SK-N-SH (cell line): ENCODE data around the gene MRPL41. TPM values are rescaled to one million over a fixed set of nuclear protein-coding genes. Genes with fewer than 3 reads are reported as not detected.

ENCODE experiments used
- CTCF ChIA-PET: fragments of 300-600, 350-600 bp; formaldehyde crosslinking; extraction: SDS; loops from one replicate; lab custom pipeline; 2021; lab: Yijun Ruan, JAX
- POLR2A ChIA-PET: fragments of 350-600 bp; sonication (Branson Sonifier 250); formaldehyde crosslinking; extraction: SDS; loops from one replicate; lab custom pipeline; 2020; ENCODE audit warnings: antibody characterized with exemption, inconsistent platforms; lab: Yijun Ruan, JAX
- DNase-seq: peaks from one replicate; pipeline ENCODE4 v3.0.0; 2012
- H2AFZ ChIP-seq: fragments of 200-600 bp; sonication (generic); 2 replicates; pipeline ENCODE4 v1.8.1; 2016; ENCODE audit warnings: antibody characterized with exemption, mild to moderate bottlenecking, low read depth
- H3F3A ChIP-seq: fragments of 200-600 bp; sonication (generic); replicated peaks from 2 replicates; pipeline ENCODE3; 2016; ENCODE audit warnings: antibody characterized with exemption, mild to moderate bottlenecking; ENCODE audit not compliant: insufficient read depth
- H3K27ac ChIP-seq, 2 experiments: fragments of 200-500 bp in 1 of 2; fragments of 200-600 bp in 1 of 2; sonication (Bioruptor generic) in 1 of 2; sonication (generic), shearing (Covaris generic) in 1 of 2; 2 replicates each; pipeline versions ENCODE4 v1.5.1 to v1.6.1; 2014 to 2016; ENCODE audit warnings: low read depth in 2 of 2, inconsistent platforms in 1 of 2, low read length in 1 of 2, mild to moderate bottlenecking in 1 of 2, mixed read lengths in 1 of 2
- H3K27me3 ChIP-seq: fragments of 200-600 bp; sonication (generic), shearing (Covaris generic); 2 replicates; pipeline ENCODE4 v1.6.1; 2016; ENCODE audit warnings: mixed run types; ENCODE audit not compliant: insufficient read depth
- H3K36me3 ChIP-seq, 2 experiments: fragments of 200-500 bp in 1 of 2; fragments of 200-600 bp in 1 of 2; sonication (Bioruptor generic) in 1 of 2; sonication (generic) in 1 of 2; replicated peaks in 1 of 2; 2 replicates each; pipeline versions ENCODE3 to v1.5.1; 2014 to 2016; ENCODE audit warnings: low read length in 1 of 2, mild to moderate bottlenecking in 1 of 2; ENCODE audit not compliant: insufficient read depth in 2 of 2, control insufficient read depth in 1 of 2
- H3K4me1 ChIP-seq, 2 experiments: fragments of 200-500 bp in 1 of 2; fragments of 200-600 bp in 1 of 2; sonication (Bioruptor generic) in 1 of 2; sonication (generic), shearing (Covaris generic) in 1 of 2; 2 replicates each; pipeline versions ENCODE4 v1.5.1 to v1.6.1; 2014 to 2016; ENCODE audit warnings: low read depth in 1 of 2, low read length in 1 of 2, mixed run types in 1 of 2; ENCODE audit not compliant: insufficient read depth in 2 of 2, control insufficient read depth in 1 of 2
- H3K4me2 ChIP-seq: fragments of 200-600 bp; sonication (generic), shearing (Covaris generic); 2 replicates; pipeline ENCODE4 v1.6.1; 2017; ENCODE audit warnings: mixed run types
- H3K4me3 ChIP-seq, 2 experiments: fragments of 200-500 bp in 1 of 2; fragments of 200-600 bp in 1 of 2; sonication (Bioruptor generic) in 1 of 2; sonication (generic), shearing (Covaris generic) in 1 of 2; 2 replicates each; pipeline versions ENCODE4 v1.5.1 to v1.8.1; 2014 to 2016; ENCODE audit warnings: low read depth in 2 of 2, inconsistent platforms in 1 of 2, low read length in 1 of 2, mild to moderate bottlenecking in 1 of 2, mixed read lengths in 1 of 2, moderate library complexity in 1 of 2
- H3K79me2 ChIP-seq: fragments of 200-600 bp; sonication (generic); 2 replicates; pipeline ENCODE4 v1.8.1; 2017; ENCODE audit warnings: mild to moderate bottlenecking; ENCODE audit not compliant: insufficient read depth
- H3K9ac ChIP-seq: fragments of 200-600 bp; sonication (generic); 2 replicates; pipeline ENCODE4 v1.6.1; 2017; ENCODE audit warnings: mixed run types
- H3K9me2 ChIP-seq: fragments of 200-600 bp; sonication (generic); 2 replicates; pipeline ENCODE4 v1.6.1; 2017; ENCODE audit warnings: mixed run types
- H3K9me3 ChIP-seq: fragments of 200-600 bp; sonication (generic); 2 replicates; pipeline ENCODE4 v1.6.1; 2017; ENCODE audit warnings: mixed run types, mild to moderate bottlenecking, moderate library complexity
- H4K20me1 ChIP-seq: fragments of 200-600 bp; sonication (generic); 2 replicates; pipeline ENCODE4 v1.6.1; 2017; ENCODE audit warnings: mild to moderate bottlenecking, mixed run types; ENCODE audit not compliant: insufficient read depth
- ELF1 ChIP-seq: IDR thresholded peaks from 2 replicates; pipeline ENCODE4 v1.4.0; 2012
- FOSL2 ChIP-seq: IDR thresholded peaks from 2 replicates; pipeline ENCODE4 v1.4.0; 2012; ENCODE audit warnings: low read depth, mild to moderate bottlenecking, moderate library complexity, borderline replicate concordance
- FOXJ3 ChIP-seq: sonication (generic); formaldehyde crosslinking; IDR thresholded peaks from 2 replicates; pipeline ENCODE4 v1.5.1; 2020; ENCODE audit warnings: mild to moderate bottlenecking, missing genetic modification reagents
- FOXM1 ChIP-seq: IDR thresholded peaks from 2 replicates; pipeline ENCODE4 v1.4.0; 2012; ENCODE audit warnings: low read depth, mild to moderate bottlenecking
- MXI1 ChIP-seq: IDR thresholded peaks from 2 replicates; pipeline ENCODE4 v1.6.1; 2012; ENCODE audit warnings: mild to moderate bottlenecking, low read depth, low read length, improper control_type of control experiment
- NRF1 ChIP-seq: IDR thresholded peaks from 2 replicates; pipeline ENCODE4 v1.6.1; 2012; ENCODE audit warnings: low read depth, mild to moderate bottlenecking, low read length
- RAD21 ChIP-seq: IDR thresholded peaks from 2 replicates; pipeline ENCODE4 v1.6.1; 2012; ENCODE audit warnings: mild to moderate bottlenecking, low read length
- RCOR1 ChIP-seq: fragments of 150-350 bp; IDR thresholded peaks from 2 replicates; pipeline ENCODE4 v1.6.1; 2017; ENCODE audit warnings: antibody characterized with exemption, low read length
- RFX5 ChIP-seq: IDR thresholded peaks from 2 replicates; pipeline ENCODE4 v1.6.1; 2012; ENCODE audit warnings: mild to moderate bottlenecking, improper control_type of control experiment, low read length
- RXRA ChIP-seq: IDR thresholded peaks from 2 replicates; pipeline ENCODE4 v1.4.0; 2012; ENCODE audit warnings: low read depth, mild to moderate bottlenecking, borderline replicate concordance
- TEAD4 ChIP-seq: IDR thresholded peaks from 2 replicates; pipeline ENCODE4 v1.4.0; 2012; ENCODE audit warnings: mild to moderate bottlenecking, borderline replicate concordance; ENCODE audit not compliant: insufficient read depth
- YY1 ChIP-seq: IDR thresholded peaks from 2 replicates; pipeline ENCODE4 v1.4.0; 2012; ENCODE audit warnings: low read depth, mild to moderate bottlenecking
- WGBS: methylation state at CpG from one replicate; pipeline ENCODE4 v1.1.6; 2017; ENCODE audit warnings: low lambda C conversion rate; 5-methylcytosine and 5-hydroxymethylcytosine counted together
- polyA plus RNA-seq, 3 experiments: library from polyadenylated mRNA; depleted of rRNA; stranded (reverse); fragments of >200 nt; gene quantifications; 2 replicates each; pipeline ENCODE4 v1.2.3, GENCODE V29; 2012
- TF ChIP-seq, protein P1 (sequence below): IDR thresholded peaks from 2 replicates; pipeline ENCODE4 v1.4.0; 2012; ENCODE audit warnings: low read depth, borderline replicate concordance
- TF ChIP-seq, protein P2 (sequence below): fragments of 150-350 bp; IDR thresholded peaks from 2 replicates; pipeline ENCODE4 v1.6.1; 2016; ENCODE audit warnings: mild to moderate bottlenecking, low read depth, low read length
- TF ChIP-seq, protein P3 (sequence below): IDR thresholded peaks from 2 replicates; pipeline ENCODE4 v1.6.1; 2012; ENCODE audit warnings: mild to moderate bottlenecking, low read depth, low read length, moderate library complexity
- TF ChIP-seq, protein P4 (sequence below): fragments of 150-350 bp; IDR thresholded peaks from 2 replicates; pipeline ENCODE4 v1.6.1; 2017; ENCODE audit warnings: antibody characterized with exemption, low read length, low read depth, borderline replicate concordance

The MRPL41 gene
- polyA plus RNA-seq, 1 of the 3 experiments (the other 2 are of a cell fraction) = 58.9 TPM

DNA sequence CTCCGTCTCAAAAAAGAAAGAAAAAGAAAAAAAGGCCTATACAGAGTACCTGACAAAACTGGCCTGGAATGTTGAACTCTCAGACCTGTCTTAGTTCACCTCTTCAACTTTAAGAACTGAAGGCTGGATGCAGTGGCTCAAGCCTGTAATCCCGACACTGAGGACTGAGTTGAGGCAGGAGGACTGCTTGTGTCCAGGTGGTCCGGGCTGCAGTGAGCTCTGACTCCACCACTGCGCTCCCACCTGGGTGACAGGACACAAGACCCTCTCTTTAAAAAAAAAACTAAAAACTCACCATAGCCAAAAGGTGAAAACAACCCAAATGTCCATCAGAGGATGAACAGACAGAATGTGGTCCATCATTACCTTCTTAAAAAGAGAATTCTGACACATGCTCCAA, 6.4 kb downstream of the MRPL41 start:
- Histone ChIP-seq H3K27ac (no peak overlapping the region), H3K27me3 (no peaks in the 10 kb centered on the region), H3K4me2 (no peak overlapping the region), H4K20me1 (no peaks in the 10 kb centered on the region), H3F3A (peaks cover 8% of the 10 kb centered on the region), H3K4me1 (no peaks in the 10 kb centered on the region), H3K9me2 (no peaks in the 10 kb centered on the region), H3K9me3 (no peaks in the 10 kb centered on the region), H3K9ac (no peak overlapping the region), H3K4me3 (no peak overlapping the region), H2AFZ (no peak overlapping the region), H3K79me2 (peaks cover 12% of the 10 kb centered on the region), H3K36me3 (peaks cover 27 to 35% of the 10 kb centered on the region in 2 experiments)
- ChIA-PET POLR2A (no interaction called here), CTCF (interaction anchor here (0.8 to 1.8 kb wide), 4 partner anchors 23 to 208 kb away, joined by 3 to 7 read pairs (median 4); no protein-coding TSS in a partner anchor)
- TF ChIP-seq MXI1 (no peak), FOXM1 (no peak), TEAD4 (no peak), RCOR1 (no peak)
- DNase-seq = no peak
- WGBS = 100% methylated on average over 4 of the region's 4 CpGs

DNA sequence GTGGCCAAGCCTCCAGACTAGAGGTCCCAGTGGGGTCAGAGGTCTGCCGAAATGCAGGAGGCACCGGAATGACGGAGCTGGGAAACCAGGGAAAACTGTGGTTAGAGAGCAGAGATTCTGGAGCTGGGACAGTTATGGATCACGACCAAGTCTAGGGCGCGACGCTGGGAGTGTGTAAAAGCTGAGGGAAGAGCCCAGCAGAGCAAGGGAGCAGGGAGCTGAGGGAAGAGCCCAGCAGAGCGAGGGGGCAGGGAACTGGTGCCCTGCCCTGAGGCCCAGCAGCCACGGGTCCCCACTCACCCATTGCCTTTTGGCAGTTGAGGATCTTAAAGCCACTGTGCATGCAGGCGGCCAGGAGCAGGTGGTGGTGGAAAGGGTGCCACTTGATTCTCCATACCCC, 12.5 kb downstream of the MRPL41 start:
- Histone ChIP-seq H3K27me3 (no peaks in the 10 kb centered on the region), H3K4me1 (no peaks in the 10 kb centered on the region), H3K4me3 (no peak overlapping the region), H3K27ac (no peak overlapping the region), H2AFZ (no peak overlapping the region), H3K79me2 (peaks cover 4% of the 10 kb centered on the region; the same call in 1 of the 2 replicates), H3K9me3 (no peaks in the 10 kb centered on the region), H3K36me3 (peaks cover 8 to 25% of the 10 kb centered on the region in 2 experiments), H3K9me2 (no peaks in the 10 kb centered on the region), H3K9ac (no peak overlapping the region), H4K20me1 (no peaks in the 10 kb centered on the region), H3F3A (no peaks in the 10 kb centered on the region), H3K4me2 (no peak overlapping the region)
- POLR2A ChIA-PET = no interaction called here
- DNase-seq = no peak
- TF ChIP-seq, protein P1, sequence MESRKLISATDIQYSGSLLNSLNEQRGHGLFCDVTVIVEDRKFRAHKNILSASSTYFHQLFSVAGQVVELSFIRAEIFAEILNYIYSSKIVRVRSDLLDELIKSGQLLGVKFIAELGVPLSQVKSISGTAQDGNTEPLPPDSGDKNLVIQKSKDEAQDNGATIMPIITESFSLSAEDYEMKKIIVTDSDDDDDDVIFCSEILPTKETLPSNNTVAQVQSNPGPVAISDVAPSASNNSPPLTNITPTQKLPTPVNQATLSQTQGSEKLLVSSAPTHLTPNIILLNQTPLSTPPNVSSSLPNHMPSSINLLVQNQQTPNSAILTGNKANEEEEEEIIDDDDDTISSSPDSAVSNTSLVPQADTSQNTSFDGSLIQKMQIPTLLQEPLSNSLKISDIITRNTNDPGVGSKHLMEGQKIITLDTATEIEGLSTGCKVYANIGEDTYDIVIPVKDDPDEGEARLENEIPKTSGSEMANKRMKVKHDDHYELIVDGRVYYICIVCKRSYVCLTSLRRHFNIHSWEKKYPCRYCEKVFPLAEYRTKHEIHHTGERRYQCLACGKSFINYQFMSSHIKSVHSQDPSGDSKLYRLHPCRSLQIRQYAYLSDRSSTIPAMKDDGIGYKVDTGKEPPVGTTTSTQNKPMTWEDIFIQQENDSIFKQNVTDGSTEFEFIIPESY = no peak
- TF ChIP-seq RAD21 = no peak
- TF ChIP-seq, protein P2, sequence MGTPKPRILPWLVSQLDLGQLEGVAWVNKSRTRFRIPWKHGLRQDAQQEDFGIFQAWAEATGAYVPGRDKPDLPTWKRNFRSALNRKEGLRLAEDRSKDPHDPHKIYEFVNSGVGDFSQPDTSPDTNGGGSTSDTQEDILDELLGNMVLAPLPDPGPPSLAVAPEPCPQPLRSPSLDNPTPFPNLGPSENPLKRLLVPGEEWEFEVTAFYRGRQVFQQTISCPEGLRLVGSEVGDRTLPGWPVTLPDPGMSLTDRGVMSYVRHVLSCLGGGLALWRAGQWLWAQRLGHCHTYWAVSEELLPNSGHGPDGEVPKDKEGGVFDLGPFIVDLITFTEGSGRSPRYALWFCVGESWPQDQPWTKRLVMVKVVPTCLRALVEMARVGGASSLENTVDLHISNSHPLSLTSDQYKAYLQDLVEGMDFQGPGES = no peak
- TF ChIP-seq RCOR1 = no peak
- TF ChIP-seq, protein P3, sequence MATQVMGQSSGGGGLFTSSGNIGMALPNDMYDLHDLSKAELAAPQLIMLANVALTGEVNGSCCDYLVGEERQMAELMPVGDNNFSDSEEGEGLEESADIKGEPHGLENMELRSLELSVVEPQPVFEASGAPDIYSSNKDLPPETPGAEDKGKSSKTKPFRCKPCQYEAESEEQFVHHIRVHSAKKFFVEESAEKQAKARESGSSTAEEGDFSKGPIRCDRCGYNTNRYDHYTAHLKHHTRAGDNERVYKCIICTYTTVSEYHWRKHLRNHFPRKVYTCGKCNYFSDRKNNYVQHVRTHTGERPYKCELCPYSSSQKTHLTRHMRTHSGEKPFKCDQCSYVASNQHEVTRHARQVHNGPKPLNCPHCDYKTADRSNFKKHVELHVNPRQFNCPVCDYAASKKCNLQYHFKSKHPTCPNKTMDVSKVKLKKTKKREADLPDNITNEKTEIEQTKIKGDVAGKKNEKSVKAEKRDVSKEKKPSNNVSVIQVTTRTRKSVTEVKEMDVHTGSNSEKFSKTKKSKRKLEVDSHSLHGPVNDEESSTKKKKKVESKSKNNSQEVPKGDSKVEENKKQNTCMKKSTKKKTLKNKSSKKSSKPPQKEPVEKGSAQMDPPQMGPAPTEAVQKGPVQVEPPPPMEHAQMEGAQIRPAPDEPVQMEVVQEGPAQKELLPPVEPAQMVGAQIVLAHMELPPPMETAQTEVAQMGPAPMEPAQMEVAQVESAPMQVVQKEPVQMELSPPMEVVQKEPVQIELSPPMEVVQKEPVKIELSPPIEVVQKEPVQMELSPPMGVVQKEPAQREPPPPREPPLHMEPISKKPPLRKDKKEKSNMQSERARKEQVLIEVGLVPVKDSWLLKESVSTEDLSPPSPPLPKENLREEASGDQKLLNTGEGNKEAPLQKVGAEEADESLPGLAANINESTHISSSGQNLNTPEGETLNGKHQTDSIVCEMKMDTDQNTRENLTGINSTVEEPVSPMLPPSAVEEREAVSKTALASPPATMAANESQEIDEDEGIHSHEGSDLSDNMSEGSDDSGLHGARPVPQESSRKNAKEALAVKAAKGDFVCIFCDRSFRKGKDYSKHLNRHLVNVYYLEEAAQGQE = no peak
- TF ChIP-seq, protein P4, sequence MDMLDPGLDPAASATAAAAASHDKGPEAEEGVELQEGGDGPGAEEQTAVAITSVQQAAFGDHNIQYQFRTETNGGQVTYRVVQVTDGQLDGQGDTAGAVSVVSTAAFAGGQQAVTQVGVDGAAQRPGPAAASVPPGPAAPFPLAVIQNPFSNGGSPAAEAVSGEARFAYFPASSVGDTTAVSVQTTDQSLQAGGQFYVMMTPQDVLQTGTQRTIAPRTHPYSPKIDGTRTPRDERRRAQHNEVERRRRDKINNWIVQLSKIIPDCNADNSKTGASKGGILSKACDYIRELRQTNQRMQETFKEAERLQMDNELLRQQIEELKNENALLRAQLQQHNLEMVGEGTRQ = no peak
- TF ChIP-seq ELF1 = no peak
- TF ChIP-seq FOXJ3 = no peak
- TF ChIP-seq MXI1 = no peak
- TF ChIP-seq YY1 = no peak
- no peak for TF ChIP-seq FOSL2
- TF ChIP-seq TEAD4 = no peak
- no peak for TF ChIP-seq RFX5
- TF ChIP-seq RXRA = no peak
- no peak for TF ChIP-seq NRF1
- 100% methylated on average over 7 of the region's 10 CpGs for WGBS
- CTCF ChIA-PET = interaction anchor here (0.9 to 1.2 kb wide), 2 partner anchors 12 to 15 kb away, joined by 4 read pairs; partner anchors contain the start of gene MRPL41
